ENCODE data around the gene EPN2. TPM values are rescaled to one million over a fixed set of nuclear protein-coding genes. Genes with fewer than 3 reads are reported as not detected.

The EPN2 gene
- total RNA-seq, 1 experiment from 2014 or later, result 113 TPM

DNA sequence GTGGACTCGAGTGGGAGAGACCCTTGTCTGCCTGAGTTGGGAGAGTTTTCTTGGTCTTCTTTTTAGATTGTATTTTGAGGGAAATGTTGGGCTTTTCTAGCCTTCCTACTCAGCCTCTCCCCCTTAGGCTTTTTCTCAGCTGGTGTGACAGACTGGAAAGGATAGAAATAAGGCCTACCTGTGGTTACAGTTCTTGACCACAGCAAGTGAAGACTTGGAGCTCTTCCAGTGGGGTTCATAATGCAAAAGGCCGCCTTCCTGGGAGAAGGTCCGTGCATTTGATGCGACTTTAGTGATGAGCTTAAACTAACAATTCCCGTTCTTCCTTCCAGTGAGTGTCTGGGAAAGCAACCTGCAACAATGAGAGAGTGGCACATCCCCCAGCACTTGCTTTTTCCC, 68.6 kb downstream of the EPN2 start:
- BruUV-seq (replicated peaks), result no TSS peak
- 0 out of 2 replicates have a peak, but pooled peaks cover 4% of the 10 kb centered on the region for H3K36me3 ChIP-seq (ENCODE audit: low read depth)
- H3K9me3 ChIP-seq (ENCODE audit: insufficient read depth, low read depth), result no peaks in the 10 kb centered on the region
- H3K27ac ChIP-seq, result no peak overlapping the region
- H3K9me2 ChIP-seq (ENCODE audit: insufficient read depth), result no peaks in the 10 kb centered on the region
- no peaks in the 10 kb centered on the region for H3K4me1 ChIP-seq (replicated peaks; ENCODE audit: insufficient read depth)
- no peaks in the 10 kb centered on the region for H3K27me3 ChIP-seq (ENCODE audit: insufficient read depth, low read depth)
- no peak for DNase-seq
- H3K4me2 ChIP-seq, result no peak overlapping the region
- H3F3A ChIP-seq (ENCODE audit: insufficient read depth, low read depth), result no peaks in the 10 kb centered on the region
- intact Hi-C loops (cut with micrococcal nuclease; ENCODE audit: unreplicated experiment), result no loop called here
- no peaks in the 10 kb centered on the region for H3K79me2 ChIP-seq (ENCODE audit: low read depth)
- ChIA-PET POLR2A (ENCODE audit: unreplicated experiment) (interaction anchor here (0.6 kb wide), 1 partner anchor 30 kb away, joined by 6 read pairs; no protein-coding TSS in a partner anchor), CTCF (no interaction called here)
- no peak overlapping the region for H3K4me3 ChIP-seq
- TF ChIP-seq EZH2 (IDR thresholded peaks at IDR 0.05; ENCODE audit: low read depth), result no peak
- TF ChIP-seq, protein P1, sequence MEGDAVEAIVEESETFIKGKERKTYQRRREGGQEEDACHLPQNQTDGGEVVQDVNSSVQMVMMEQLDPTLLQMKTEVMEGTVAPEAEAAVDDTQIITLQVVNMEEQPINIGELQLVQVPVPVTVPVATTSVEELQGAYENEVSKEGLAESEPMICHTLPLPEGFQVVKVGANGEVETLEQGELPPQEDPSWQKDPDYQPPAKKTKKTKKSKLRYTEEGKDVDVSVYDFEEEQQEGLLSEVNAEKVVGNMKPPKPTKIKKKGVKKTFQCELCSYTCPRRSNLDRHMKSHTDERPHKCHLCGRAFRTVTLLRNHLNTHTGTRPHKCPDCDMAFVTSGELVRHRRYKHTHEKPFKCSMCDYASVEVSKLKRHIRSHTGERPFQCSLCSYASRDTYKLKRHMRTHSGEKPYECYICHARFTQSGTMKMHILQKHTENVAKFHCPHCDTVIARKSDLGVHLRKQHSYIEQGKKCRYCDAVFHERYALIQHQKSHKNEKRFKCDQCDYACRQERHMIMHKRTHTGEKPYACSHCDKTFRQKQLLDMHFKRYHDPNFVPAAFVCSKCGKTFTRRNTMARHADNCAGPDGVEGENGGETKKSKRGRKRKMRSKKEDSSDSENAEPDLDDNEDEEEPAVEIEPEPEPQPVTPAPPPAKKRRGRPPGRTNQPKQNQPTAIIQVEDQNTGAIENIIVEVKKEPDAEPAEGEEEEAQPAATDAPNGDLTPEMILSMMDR (conservative IDR thresholded peaks at IDR 0.05), result no peak
- peaks cover 27% of the 10 kb centered on the region for H4K20me1 ChIP-seq (ENCODE audit: insufficient read depth)
- H2AFZ ChIP-seq, result no peak overlapping the region

DNA sequence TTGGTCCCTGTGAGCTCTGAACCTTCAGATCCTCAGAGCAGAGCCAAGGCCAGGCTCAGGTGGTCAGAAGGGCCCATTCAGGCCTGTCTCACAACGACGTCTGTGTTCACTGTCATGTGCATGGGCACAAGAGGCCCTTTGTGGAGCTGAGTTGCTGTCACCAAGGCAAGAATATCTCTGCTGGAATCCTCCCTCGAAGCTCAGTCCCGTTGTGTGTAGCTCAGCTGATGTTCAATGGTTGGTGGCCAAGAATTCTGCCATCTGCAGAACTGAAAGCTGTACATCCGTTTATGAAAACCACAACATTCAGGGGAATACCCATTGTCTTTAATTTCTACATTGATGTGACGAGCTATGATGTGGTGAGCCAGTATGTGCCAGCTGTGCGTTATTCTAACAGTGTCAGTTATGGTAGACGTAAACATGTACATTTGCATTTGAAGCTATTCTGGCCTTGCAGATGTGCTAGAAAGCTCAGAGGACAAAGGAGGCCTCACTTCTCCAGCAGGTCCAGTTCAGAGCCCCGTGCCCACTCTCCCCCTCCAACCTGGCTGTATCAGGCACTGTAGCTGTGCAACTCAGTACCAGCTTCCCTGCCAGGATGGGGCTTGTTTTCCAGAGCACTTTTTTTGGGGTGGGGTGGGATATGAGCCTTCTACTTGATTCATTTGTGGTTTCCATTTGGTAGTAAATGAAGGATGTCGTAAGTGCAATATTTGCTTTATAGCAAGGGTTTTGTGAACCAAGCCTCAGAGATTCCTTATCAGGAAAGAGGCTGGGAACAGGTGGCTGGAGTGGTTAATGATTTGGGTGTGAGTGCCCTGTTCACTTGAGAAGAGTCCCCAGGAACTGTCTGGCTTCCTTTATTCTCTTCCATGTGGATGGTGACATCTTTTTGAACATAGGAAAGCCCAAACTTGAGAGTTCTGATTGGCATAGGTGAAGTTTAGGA, 69.3 kb downstream of the EPN2 start:
- Histone ChIP-seq H3K4me3 (no peak overlapping the region), H3K4me2 (no peak overlapping the region), H3K4me1 (replicated peaks; ENCODE audit: insufficient read depth) (0 out of 2 replicates have a peak, but pooled peaks cover 1% of the 10 kb centered on the region), H3K9me3 (ENCODE audit: insufficient read depth, low read depth) (no peaks in the 10 kb centered on the region), H3K27ac (no peak overlapping the region), H3K36me3 (ENCODE audit: low read depth) (0 out of 2 replicates have a peak, but pooled peaks cover 4% of the 10 kb centered on the region), H3K9me2 (ENCODE audit: insufficient read depth) (no peaks in the 10 kb centered on the region), H2AFZ (no peak overlapping the region), H3K79me2 (ENCODE audit: low read depth) (no peaks in the 10 kb centered on the region), H3F3A (ENCODE audit: insufficient read depth, low read depth) (no peaks in the 10 kb centered on the region; the same call in 1 of the 2 replicates), H4K20me1 (ENCODE audit: insufficient read depth) (peaks cover 27% of the 10 kb centered on the region), H3K27me3 (ENCODE audit: insufficient read depth, low read depth) (no peaks in the 10 kb centered on the region)
- BruUV-seq (replicated peaks), result no TSS peak
- ChIA-PET CTCF (no interaction called here), POLR2A (ENCODE audit: unreplicated experiment) (interaction anchor here (0.6 kb wide), 1 partner anchor 29 kb away, joined by 6 read pairs; no protein-coding TSS in a partner anchor)
- DNase-seq, result peak in 1 of 2 experiments; percentile 46
- TF ChIP-seq, protein P1 (conservative IDR thresholded peaks at IDR 0.05), result no peak
- TF ChIP-seq EZH2 (IDR thresholded peaks at IDR 0.05; ENCODE audit: low read depth), result no peak
- intact Hi-C loops (cut with micrococcal nuclease; ENCODE audit: unreplicated experiment), result no loop called here

DNA sequence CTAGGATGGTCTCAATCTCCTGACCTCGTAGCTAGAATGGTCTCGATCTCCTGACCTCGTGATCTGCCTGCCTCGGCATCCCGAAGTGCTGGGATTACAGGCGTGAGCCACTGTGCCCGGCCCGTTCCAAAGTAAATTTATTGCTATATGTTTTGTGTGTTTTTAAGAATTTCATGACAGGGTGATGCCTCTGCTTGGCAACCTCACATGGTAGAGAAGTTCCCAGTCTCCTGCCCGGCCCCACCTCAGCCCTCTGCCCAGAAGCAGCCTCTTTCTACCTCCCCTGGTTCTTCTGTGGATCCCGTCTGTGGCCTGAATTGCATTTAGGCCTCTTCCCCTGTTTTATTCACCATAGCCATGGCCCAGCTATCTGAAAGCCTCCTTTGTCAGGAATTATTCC, 70.4 kb downstream of the EPN2 start:
- no peak overlapping the region for H3K4me3 ChIP-seq
- H3K27ac ChIP-seq, result no peak overlapping the region
- CTCF ChIA-PET, result no interaction called here
- no peak overlapping the region for H3K4me2 ChIP-seq
- no TSS peak for BruUV-seq (replicated peaks)
- TF ChIP-seq, protein P1 (conservative IDR thresholded peaks at IDR 0.05), result no peak
- no peak for TF ChIP-seq EZH2 (IDR thresholded peaks at IDR 0.05; ENCODE audit: low read depth)
- no peaks in the 10 kb centered on the region for H3K27me3 ChIP-seq (ENCODE audit: insufficient read depth, low read depth)
- DNase-seq, result no peak
- H4K20me1 ChIP-seq (ENCODE audit: insufficient read depth), result peaks cover 27% of the 10 kb centered on the region
- H3K36me3 ChIP-seq (ENCODE audit: low read depth), result 0 out of 2 replicates have a peak, but pooled peaks cover 10% of the 10 kb centered on the region
- no peaks in the 10 kb centered on the region for H3K9me3 ChIP-seq (ENCODE audit: insufficient read depth, low read depth)
- intact Hi-C loops (cut with micrococcal nuclease; ENCODE audit: unreplicated experiment), result no loop called here
- POLR2A ChIA-PET (ENCODE audit: unreplicated experiment), result no interaction called here
- no peak overlapping the region for H2AFZ ChIP-seq
- no peaks in the 10 kb centered on the region for H3K79me2 ChIP-seq (ENCODE audit: low read depth)
- 0 out of 2 replicates have a peak, but pooled peaks cover 5% of the 10 kb centered on the region for H3K4me1 ChIP-seq (replicated peaks; ENCODE audit: insufficient read depth)
- no peaks in the 10 kb centered on the region for H3K9me2 ChIP-seq (ENCODE audit: insufficient read depth)
- H3F3A ChIP-seq (ENCODE audit: insufficient read depth, low read depth), result peaks cover 4% of the 10 kb centered on the region

All from PC-9 (cell line).